ENCODE results near the gene MAML2.

MAML2 gene

GRCh38 chr11:96318850-96319249 is 24.1 kb downstream of the MAML2 start:
- Mint-ChIP-seq H3K4me1 (ENCODE audit: low read depth in 2 of 2) (peaks cover 46 to 60% of the 10 kb centered on the region in 2 donors), H3K4me3 (peak overlapping the region in 1 of 2 donors; percentile 6), H3K9me3 (no peaks in the 10 kb centered on the region), H3K27me3 (no peaks in the 10 kb centered on the region), H3K27ac (peak overlapping the region in 1 of 2 donors; percentile 93), H3K36me3 (ENCODE audit: insufficient read depth) (peaks cover 4% of the 10 kb centered on the region)
- DNase-seq (no peak), ATAC-seq (replicated peaks) (no peak)

- Mint-ChIP-seq H3K27me3 (no peaks in the 10 kb centered on the region), H3K27ac (peak overlapping the region in 1 of 2 donors; percentile 93), H3K4me1 (ENCODE audit: low read depth in 2 of 2) (peaks cover 46 to 62% of the 10 kb centered on the region in 2 donors), H3K36me3 (ENCODE audit: insufficient read depth) (peaks cover 4% of the 10 kb centered on the region), H3K9me3 (no peaks in the 10 kb centered on the region), H3K4me3 (peak overlapping the region; percentile 35 to 37)
- DNase-seq (no peak), ATAC-seq (replicated peaks) (peak; percentile 16)
Observed at GRCh38 chr11:96318399-96318798, 24.6 kb downstream of the MAML2 start.

DNA sequence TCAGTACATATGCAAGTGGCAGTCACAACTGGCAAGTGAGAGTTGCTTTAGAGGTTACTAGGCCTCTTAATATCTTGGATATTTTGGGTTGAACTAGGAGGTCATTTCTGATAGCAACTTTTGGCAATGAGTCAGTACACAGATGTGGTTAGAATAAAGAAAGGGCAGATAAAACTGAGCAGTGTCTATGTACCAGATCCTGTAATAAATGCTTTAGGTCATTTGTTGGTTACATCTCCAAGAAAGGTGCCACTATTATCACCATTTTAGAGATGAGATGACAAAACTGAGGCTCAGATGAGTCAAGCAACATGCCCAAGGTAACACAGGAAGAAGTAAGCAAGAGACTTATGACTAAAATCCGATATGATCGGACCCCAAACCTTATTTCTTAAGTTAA is 25.0 kb downstream of the MAML2 start:
- Mint-ChIP-seq H3K36me3 (ENCODE audit: insufficient read depth) (peaks cover 4% of the 10 kb centered on the region), H3K27ac (peak overlapping the region in 1 of 2 donors; percentile 93), H3K4me1 (ENCODE audit: low read depth in 2 of 2) (peaks cover 49 to 66% of the 10 kb centered on the region in 2 donors), H3K27me3 (no peaks in the 10 kb centered on the region), H3K4me3 (peak overlapping the region; percentile 35 to 37), H3K9me3 (no peaks in the 10 kb centered on the region)
- ATAC-seq (replicated peaks) (peak; percentile 64), DNase-seq (no peak)

DNA sequence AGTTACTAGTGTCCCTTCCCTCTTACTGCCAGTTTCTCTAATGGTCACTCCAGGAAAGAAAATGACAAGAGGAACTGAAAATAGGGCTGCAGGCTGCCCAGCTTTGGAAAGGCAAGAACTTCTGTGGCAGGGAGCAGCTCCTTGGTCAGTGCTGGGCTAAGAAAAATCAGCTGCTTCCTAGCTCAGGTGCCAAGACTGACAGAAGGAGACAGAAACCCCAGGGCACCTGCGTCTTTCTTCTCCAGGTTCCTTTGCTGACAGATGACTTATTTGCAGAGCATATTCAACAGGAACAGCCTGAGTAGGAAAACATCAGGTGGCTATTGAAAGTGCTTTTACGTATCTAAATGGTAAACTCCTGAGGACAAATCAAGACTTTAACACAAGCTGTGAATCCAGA is 25.4 kb downstream of the MAML2 start:
- no peak for DNase-seq
- H3K36me3 Mint-ChIP-seq (ENCODE audit: insufficient read depth) = peaks cover 4% of the 10 kb centered on the region
- peaks cover 50 to 69% of the 10 kb centered on the region in 2 donors for H3K4me1 Mint-ChIP-seq (ENCODE audit: low read depth in 2 of 2)
- no peak for ATAC-seq (replicated peaks)
- no peaks in the 10 kb centered on the region for H3K27me3 Mint-ChIP-seq
- no peaks in the 10 kb centered on the region for H3K9me3 Mint-ChIP-seq
- H3K4me3 Mint-ChIP-seq = peak overlapping the region in 1 of 2 donors; percentile 35
- H3K27ac Mint-ChIP-seq = peak overlapping the region in 1 of 2 donors; percentile 93

- H3K9me3 Mint-ChIP-seq = no peaks in the 10 kb centered on the region
- ATAC-seq (replicated peaks) = no peak
- peaks cover 47 to 66% of the 10 kb centered on the region in 2 donors for H3K4me1 Mint-ChIP-seq (ENCODE audit: low read depth in 2 of 2)
- no peak overlapping the region for H3K4me3 Mint-ChIP-seq
- DNase-seq = no peak
- H3K27me3 Mint-ChIP-seq = no peaks in the 10 kb centered on the region
- H3K27ac Mint-ChIP-seq = peak overlapping the region in 1 of 2 donors; percentile 93
- H3K36me3 Mint-ChIP-seq (ENCODE audit: insufficient read depth) = peaks cover 4% of the 10 kb centered on the region
Observed at GRCh38 chr11:96316869-96317268, 26.1 kb downstream of the MAML2 start.

- peaks cover 41 to 60% of the 10 kb centered on the region in 2 donors for H3K4me1 Mint-ChIP-seq (ENCODE audit: low read depth in 2 of 2)
- H3K36me3 Mint-ChIP-seq (ENCODE audit: insufficient read depth) = peaks cover 4% of the 10 kb centered on the region
- H3K4me3 Mint-ChIP-seq = peak overlapping the region in 1 of 2 donors; percentile 17
- no peak for DNase-seq
- peak overlapping the region in 1 of 2 donors; percentile 41 for H3K27ac Mint-ChIP-seq
- ATAC-seq (replicated peaks) = no peak
- H3K27me3 Mint-ChIP-seq = no peaks in the 10 kb centered on the region
- no peaks in the 10 kb centered on the region for H3K9me3 Mint-ChIP-seq
Observed at GRCh38 chr11:96315476-96315875, 27.5 kb downstream of the MAML2 start.

GRCh38 chr11:96314326-96315020 is 28.5 kb downstream of the MAML2 start:
- no peak for DNase-seq
- peak overlapping the region; percentile 11 to 47 for H3K4me3 Mint-ChIP-seq
- H3K36me3 Mint-ChIP-seq (ENCODE audit: insufficient read depth) = peaks cover 4% of the 10 kb centered on the region

GRCh38 chr11:96313163-96313562 is 29.8 kb downstream of the MAML2 start:
- H3K36me3 Mint-ChIP-seq (ENCODE audit: insufficient read depth) = peaks cover 4% of the 10 kb centered on the region
- no peaks in the 10 kb centered on the region for H3K9me3 Mint-ChIP-seq
- DNase-seq = no peak
- no peaks in the 10 kb centered on the region for H3K27me3 Mint-ChIP-seq
- peak overlapping the region in 1 of 2 donors; percentile 81 for H3K27ac Mint-ChIP-seq
- peaks cover 30 to 52% of the 10 kb centered on the region in 2 donors for H3K4me1 Mint-ChIP-seq (ENCODE audit: low read depth in 2 of 2)
- ATAC-seq (replicated peaks) = no peak
- H3K4me3 Mint-ChIP-seq = no peak overlapping the region

More at GRCh38 chr11:96314326-96315020, 28.5 kb downstream of the MAML2 start:
- H3K4me1 Mint-ChIP-seq (ENCODE audit: low read depth in 2 of 2) = peaks cover 40 to 56% of the 10 kb centered on the region in 2 donors
- ATAC-seq (replicated peaks) = peak; percentile 55
- no peaks in the 10 kb centered on the region for H3K9me3 Mint-ChIP-seq
- H3K27me3 Mint-ChIP-seq = no peaks in the 10 kb centered on the region
- peak overlapping the region; percentile 81 to 88 for H3K27ac Mint-ChIP-seq

- Mint-ChIP-seq H3K4me3 (no peak overlapping the region), H3K4me1 (ENCODE audit: low read depth in 2 of 2) (peaks cover 26 to 35% of the 10 kb centered on the region in 2 donors), H3K36me3 (ENCODE audit: insufficient read depth) (peaks cover 2% of the 10 kb centered on the region), H3K9me3 (no peaks in the 10 kb centered on the region), H3K27me3 (no peaks in the 10 kb centered on the region), H3K27ac (peak overlapping the region in 1 of 2 donors; percentile 61)
- DNase-seq = no peak
- no peak for ATAC-seq (replicated peaks)
Observed at GRCh38 chr11:96311120-96311568, 31.9 kb downstream of the MAML2 start.

DNA sequence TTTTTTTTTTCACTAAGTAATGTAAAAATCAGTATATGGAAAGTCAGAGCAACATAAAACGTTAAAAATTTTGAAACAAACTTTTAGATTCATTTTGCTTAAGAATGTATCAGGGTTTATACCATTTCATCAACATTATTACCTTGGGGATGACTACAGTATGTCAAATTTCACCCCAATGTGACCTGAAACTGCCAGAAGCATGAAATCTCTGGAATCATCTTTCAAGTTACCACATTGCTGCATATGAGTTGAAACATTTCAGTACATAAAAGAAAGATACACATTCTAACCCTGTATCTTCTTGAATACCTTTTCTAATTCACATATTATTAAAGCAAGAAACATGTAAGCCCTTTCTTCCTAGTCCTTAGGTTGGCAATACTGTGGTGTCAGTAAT is 32.8 kb downstream of the MAML2 start:
- Mint-ChIP-seq H3K27me3 (no peaks in the 10 kb centered on the region), H3K36me3 (ENCODE audit: insufficient read depth) (no peaks in the 10 kb centered on the region), H3K27ac (no peak overlapping the region), H3K4me1 (ENCODE audit: low read depth in 2 of 2) (peaks cover 22 to 28% of the 10 kb centered on the region in 2 donors), H3K4me3 (no peak overlapping the region), H3K9me3 (no peaks in the 10 kb centered on the region)
- ATAC-seq (replicated peaks) = no peak
- DNase-seq = no peak

DNA sequence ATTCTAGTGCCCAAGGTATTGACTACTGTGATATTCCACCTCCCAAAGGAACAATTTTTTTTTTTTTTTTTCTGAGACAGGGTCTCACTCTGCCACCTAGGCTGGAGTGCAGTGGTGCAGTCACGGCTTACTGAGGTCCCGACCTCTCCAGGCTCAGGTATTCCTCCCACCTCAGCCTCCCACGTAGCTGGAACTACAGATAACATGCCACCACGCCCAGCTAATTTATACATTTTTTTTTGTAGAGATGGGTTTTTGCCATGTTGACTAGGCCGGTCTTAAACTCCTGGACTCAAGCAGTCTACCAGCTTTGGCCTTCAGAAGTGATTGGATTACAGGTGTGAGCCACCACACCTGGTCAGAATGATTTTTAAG is 33.4 kb downstream of the MAML2 start:
- H3K9me3 Mint-ChIP-seq = no peaks in the 10 kb centered on the region
- no peak overlapping the region for H3K27ac Mint-ChIP-seq
- no peaks in the 10 kb centered on the region for H3K36me3 Mint-ChIP-seq (ENCODE audit: insufficient read depth)
- no peak overlapping the region for H3K4me3 Mint-ChIP-seq
- H3K27me3 Mint-ChIP-seq = no peaks in the 10 kb centered on the region
- DNase-seq (no peak), ATAC-seq (replicated peaks) (no peak)
- H3K4me1 Mint-ChIP-seq (ENCODE audit: low read depth in 2 of 2) = peaks cover 19 to 24% of the 10 kb centered on the region in 2 donors

DNA sequence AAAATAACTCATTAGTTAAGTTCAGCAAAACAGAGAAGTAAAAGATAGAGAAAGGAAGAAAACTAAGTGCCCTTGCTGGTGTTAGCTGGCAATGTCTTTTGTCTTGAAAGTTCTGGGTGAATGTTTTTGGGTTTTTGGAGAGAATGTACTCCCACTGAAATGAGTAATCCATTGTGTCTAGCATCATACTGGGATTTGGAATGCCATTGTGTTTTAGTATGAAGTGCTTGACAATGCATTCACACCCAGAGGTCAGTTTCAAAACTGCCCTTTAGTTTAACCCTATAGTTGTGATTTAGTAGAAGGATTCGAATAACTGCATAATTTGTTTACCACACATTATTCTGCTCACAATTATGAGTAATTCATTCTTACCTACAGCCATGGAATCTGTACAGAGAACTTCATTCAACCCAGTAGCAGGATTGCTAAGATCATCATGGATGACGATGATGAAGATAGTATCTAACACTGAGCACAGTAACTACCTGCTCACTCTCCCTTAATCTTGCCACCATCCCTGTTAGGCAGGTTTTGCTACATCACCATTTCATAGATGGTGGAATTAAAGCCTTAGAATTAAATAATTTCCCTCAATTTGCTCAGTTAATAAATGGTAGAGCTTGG is 33.9 kb downstream of the MAML2 start:
- Mint-ChIP-seq H3K27ac (no peak overlapping the region), H3K36me3 (ENCODE audit: insufficient read depth) (no peaks in the 10 kb centered on the region), H3K27me3 (no peaks in the 10 kb centered on the region), H3K4me1 (ENCODE audit: low read depth in 2 of 2) (peaks cover 16 to 20% of the 10 kb centered on the region in 2 donors), H3K9me3 (no peaks in the 10 kb centered on the region), H3K4me3 (no peak overlapping the region)
- ATAC-seq (replicated peaks) (no peak), DNase-seq (no peak)

- DNase-seq (no peak), ATAC-seq (replicated peaks) (no peak)
- Mint-ChIP-seq H3K36me3 (ENCODE audit: insufficient read depth) (no peaks in the 10 kb centered on the region), H3K27me3 (no peaks in the 10 kb centered on the region), H3K27ac (peak overlapping the region in 1 of 2 donors; percentile 41), H3K9me3 (no peaks in the 10 kb centered on the region), H3K4me1 (ENCODE audit: low read depth in 2 of 2) (peaks cover 15% of the 10 kb centered on the region in 2 donors), H3K4me3 (no peak overlapping the region)
Observed at GRCh38 chr11:96307776-96308140, 35.2 kb downstream of the MAML2 start.

Measured in effector memory CD8-positive, alpha-beta T cell (primary cell).